NCI-H146 treated with DMSO at 0.1 percent for 48 hours (cell line): ENCODE results near the gene GALK2.
"Not testable (repeated sequence)": the region's sequence is repeated elsewhere in the genome, so short reads cannot be mapped to it uniquely, and the experiment has no call there.

Experiments used
- DNase-seq: peaks from one replicate; lab custom pipeline; 2025; ENCODE audit not compliant: unreplicated experiment; lab: John Stamatoyannopoulos, UW

GALK2 gene

DNA sequence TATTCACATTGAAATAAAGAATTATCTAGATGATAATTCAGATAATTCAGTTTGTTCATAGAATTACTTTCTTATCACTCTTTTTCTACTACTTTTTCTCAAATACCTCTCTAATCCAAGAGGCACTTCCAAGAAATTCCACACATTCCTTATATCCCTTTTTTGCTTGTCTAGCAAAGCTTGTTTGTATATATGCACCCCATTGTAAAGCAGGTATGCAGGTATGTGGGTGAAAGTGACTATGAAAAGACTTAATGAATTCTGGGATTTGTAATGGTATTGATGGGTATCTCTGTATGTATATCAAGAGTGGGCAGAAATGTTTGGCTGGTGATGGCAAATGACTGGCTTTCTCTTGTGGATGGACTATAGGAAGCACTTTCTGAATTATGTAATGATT lies 158.9 kb downstream of the GALK2 start:
- DNase-seq = no peak

DNA sequence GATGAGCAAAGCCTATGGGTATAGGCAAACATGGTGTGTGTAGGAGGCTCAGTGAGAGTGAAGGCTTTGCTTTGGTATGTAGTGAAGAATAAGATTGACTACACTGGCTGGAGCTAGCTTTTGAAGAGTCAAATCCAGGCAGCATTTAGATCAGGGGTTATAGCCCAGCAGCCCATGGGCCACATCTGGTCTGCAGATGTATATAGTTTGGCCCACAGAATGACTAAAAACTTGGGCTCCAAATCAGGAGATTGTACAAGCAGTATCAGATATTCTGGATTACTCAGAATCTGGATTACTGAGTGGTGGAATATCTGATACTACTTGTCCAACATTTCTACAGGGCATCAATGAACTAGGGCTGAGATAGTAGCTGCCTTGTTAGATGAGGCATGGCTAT lies 160.1 kb downstream of the GALK2 start:
- no peak for DNase-seq

DNA sequence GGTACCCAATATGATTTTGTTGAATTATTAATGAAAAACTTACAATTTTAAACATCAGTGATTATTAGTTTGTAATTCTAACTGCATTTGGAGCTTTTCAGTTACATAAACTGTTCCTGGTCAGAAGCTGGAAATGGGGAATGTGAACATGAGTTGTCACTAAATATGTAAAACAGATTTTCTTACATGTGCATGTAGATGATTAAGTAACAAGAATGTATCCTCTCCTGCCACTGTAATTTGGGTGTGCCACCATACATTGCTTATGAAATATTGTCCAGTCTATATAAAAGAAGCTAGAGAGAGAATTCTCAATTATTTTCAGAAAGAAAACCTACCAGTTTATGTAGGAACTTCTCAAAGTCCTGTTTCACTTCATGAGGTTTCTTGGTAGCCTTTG lies 161.4 kb downstream of the GALK2 start:
- DNase-seq = no peak

DNA sequence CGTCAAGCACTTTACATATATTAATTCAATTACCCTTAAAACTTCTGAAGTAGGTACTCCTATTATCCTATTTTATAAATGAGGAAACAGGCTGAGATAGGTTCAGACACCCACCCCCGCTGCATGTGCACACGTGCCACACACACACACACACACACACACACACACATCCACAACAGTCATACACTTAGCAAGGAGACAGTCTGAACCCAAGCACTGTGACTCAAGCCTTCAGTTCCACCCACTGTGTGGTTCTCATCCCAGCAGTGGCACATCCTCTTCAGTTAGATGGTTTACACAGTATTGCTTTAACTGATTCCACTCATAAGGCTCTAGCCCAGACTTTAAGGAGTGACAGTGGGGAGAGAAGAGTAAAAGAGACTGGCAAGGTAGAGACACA lies 161.9 kb downstream of the GALK2 start:
- DNase-seq = no peak

GRCh38 chr15:49339656-49340055 lies 169.6 kb downstream of the GALK2 start:
- no peak for DNase-seq

DNA sequence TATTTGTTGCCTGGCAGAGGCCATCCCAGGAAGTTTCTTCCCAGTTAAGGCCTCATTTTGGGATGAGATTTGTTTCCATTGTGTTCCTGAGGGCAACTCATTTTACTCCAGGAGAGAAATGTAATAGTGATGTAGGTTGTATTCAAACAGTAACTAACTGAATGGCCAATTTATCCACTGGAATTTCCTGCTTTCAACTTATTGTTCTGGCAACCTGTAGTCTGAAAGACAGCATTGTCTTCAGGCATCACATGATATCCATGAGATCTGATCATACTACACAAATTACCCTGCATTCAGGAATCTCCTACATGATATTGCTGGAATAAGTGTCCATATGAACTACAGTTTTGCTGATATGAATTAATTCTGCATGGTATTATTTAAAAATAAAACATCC lies 173.5 kb downstream of the GALK2 start:
- DNase-seq = no peak

DNA sequence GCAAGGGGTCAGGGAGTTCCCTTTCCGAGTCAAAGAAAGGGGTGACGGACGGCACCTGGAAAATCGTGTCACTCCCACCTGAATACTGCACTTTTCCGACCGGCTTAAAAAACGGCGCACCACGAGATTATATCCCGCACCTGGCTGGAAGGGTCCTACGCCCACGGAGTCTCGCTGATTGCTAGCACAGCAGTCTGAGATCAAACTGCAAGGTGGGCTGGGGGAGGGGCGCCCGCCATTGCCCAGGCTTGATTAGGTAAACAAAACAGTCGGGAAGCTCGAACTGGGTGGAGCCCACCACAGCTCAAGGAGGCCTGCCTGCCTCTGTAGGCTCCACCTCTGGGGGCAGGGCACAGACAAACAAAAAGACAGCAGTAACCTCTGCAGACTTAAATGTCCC lies 184.4 kb downstream of the GALK2 start:
- DNase-seq = not testable (repeated sequence)

DNA sequence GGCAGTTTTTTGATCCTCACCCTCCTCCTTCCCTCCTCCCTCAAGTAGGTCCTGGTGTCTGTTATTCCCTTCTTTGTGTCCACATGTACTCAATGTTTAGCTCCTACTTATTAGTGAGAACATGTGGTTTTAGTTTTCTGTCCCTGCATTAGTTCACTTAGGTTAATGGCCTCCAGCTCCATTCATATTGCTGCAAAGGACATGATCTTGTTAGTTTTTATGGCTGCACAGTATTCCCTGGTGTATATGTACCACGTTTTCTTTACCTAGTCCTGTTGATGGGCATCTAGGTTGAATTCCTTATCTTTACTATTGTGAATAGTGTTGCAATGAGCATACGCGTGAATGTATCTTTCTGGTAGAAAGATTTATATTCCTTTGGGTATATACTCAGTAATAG lies 191.3 kb downstream of the GALK2 start:
- DNase-seq = no peak

- no peak for DNase-seq
Measured at GRCh38 chr15:49366496-49366895, 196.4 kb downstream of the GALK2 start.

GRCh38 chr15:49370782-49371181 lies 200.7 kb downstream of the GALK2 start:
- no peak for DNase-seq

DNA sequence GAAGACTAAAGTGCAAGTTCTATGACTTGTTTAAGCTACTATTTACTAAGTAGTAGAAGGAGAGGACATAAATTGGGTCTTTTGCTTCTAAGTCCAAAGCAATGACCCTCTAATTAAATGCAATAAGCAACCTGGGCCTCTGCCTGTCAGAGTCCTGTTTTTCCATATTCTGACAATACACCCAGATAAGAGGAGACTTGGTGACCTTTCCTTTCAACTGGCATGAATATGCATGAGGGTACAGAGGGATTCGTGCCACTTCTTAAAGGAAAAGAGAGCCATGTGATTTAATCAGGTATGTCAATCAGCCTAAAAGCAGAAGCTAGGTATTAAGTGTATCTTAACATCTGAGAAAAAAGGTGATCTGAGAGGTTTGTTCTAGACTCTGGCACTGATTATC lies 202.3 kb downstream of the GALK2 start:
- DNase-seq = no peak

GRCh38 chr15:49379996-49380395 lies 209.9 kb downstream of the GALK2 start:
- no peak for DNase-seq

- DNase-seq = no peak
Measured at GRCh38 chr15:49380912-49381311, 210.9 kb downstream of the GALK2 start.
